Endothelial cell of umbilical vein (primary cell): ENCODE data around the gene CIRBP.

Source experiments
- CTCF ChIP-seq, 2 donors: IDR thresholded peaks; 1 replicate in 1 of 2; 2 replicates in 1 of 2; pipeline ENCODE4 v1.5.1; 2011; ENCODE audit warnings: low read length in 2 of 2, mild to moderate bottlenecking in 2 of 2, moderate library complexity in 2 of 2, control low read depth in 1 of 2, inconsistent platforms in 1 of 2, low read depth in 1 of 2; ENCODE audit not compliant: insufficient read depth in 1 of 2; ENCODE audit errors: extremely low read depth in 1 of 2
- EZH2 ChIP-seq: IDR thresholded peaks from 2 replicates; pipeline ENCODE4 v1.6.1; 2012; ENCODE audit warnings: borderline replicate concordance, low read depth, mild to moderate bottlenecking, moderate library complexity, low read length, inconsistent platforms; ENCODE audit not compliant: severe bottlenecking
- FOS ChIP-seq: IDR thresholded peaks from 2 replicates; pipeline ENCODE4 v1.6.1; 2011; ENCODE audit warnings: mild to moderate bottlenecking, low read length, moderate library complexity, borderline replicate concordance; ENCODE audit not compliant: insufficient read depth
- JUN ChIP-seq: IDR thresholded peaks from 2 replicates; pipeline ENCODE4 v1.6.1; 2011; ENCODE audit warnings: borderline replicate concordance, low read depth; ENCODE audit not compliant: insufficient read length, insufficient read depth
- POLR2A ChIP-seq: IDR thresholded peaks from 2 replicates; pipeline ENCODE4 v1.6.1; 2012; ENCODE audit warnings: low read depth, mild to moderate bottlenecking, control low read depth, low read length
- POLR2AphosphoS5 ChIP-seq: IDR thresholded peaks from 2 replicates; pipeline ENCODE4 v1.6.1; 2012; ENCODE audit warnings: low read depth, mild to moderate bottlenecking, control low read depth, low read length, moderate library complexity; ENCODE audit not compliant: insufficient read depth
- TF ChIP-seq, protein P1 (sequence below): IDR thresholded peaks from 2 replicates; pipeline ENCODE4 v1.6.1; 2011; ENCODE audit not compliant: insufficient read depth, insufficient read length

DNA sequence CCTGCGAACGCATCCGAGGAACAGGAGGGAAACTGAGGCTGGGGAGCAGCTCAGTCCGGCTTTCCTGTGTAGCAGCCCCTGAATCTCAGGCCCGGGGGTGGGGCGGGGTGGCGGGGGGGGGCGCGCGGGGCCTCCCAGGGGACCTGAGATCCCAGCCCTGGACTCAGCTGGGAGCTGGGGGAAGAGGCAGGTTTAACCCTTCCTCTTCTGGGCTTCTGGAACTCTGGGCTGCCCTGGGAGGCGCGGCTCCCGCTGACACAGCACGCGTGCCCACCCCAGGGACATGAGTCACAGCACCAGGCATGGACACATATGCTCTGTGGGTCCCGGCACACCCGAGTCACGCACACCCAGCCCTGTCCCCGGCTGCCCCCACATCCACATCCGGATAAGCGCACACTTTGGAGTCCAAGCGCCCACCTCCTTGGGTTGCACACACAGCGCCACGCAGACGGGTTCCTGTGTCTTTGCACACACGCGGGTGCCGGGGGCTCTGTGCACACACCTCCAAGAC, 3.5 kb upstream of the CIRBP start:
- no peak for TF ChIP-seq EZH2
- TF ChIP-seq CTCF (IDR thresholded peaks at IDR 0.05; ENCODE audit: extremely low read depth in 1 of 2, insufficient read depth in 1 of 2, low read depth in 1 of 2, low read length in 2 of 2) = no peak
- peak; percentile 77 for TF ChIP-seq POLR2AphosphoS5
- TF ChIP-seq POLR2A = peak; percentile 21
- no peak for TF ChIP-seq JUN
- TF ChIP-seq, protein P1, sequence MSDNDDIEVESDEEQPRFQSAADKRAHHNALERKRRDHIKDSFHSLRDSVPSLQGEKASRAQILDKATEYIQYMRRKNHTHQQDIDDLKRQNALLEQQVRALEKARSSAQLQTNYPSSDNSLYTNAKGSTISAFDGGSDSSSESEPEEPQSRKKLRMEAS = no peak
- peak; percentile 15 for TF ChIP-seq FOS
